ENCODE measurements around the gene GABBR1.

Gene GABBR1

GRCh38 chr6:29627755-29628418 is 5.1 kb downstream of the GABBR1 start (continued):
- TF ChIP-seq ZNF394 (tag by site-specific recombination; IDR thresholded peaks at IDR 0.05; ENCODE audit: borderline replicate concordance) (no peak), WT1 (tag by site-specific recombination; IDR thresholded peaks at IDR 0.05) (0 out of 2 replicates have a peak, but pooled peaks have one; percentile 84), ZNF146 (tag by site-specific recombination; IDR thresholded peaks at IDR 0.05) (no peak), SP2 (tag by site-specific recombination; IDR thresholded peaks at IDR 0.05) (peak; percentile 82), YY1 (tag by site-specific recombination; IDR thresholded peaks at IDR 0.05) (0 out of 2 replicates have a peak, but pooled peaks have one; percentile 17), SCRT1 (tag by site-specific recombination; IDR thresholded peaks at IDR 0.05; ENCODE audit: borderline replicate concordance) (no peak), MEIS1 (CRISPR knock-in tag; IDR thresholded peaks at IDR 0.05; ENCODE audit: borderline replicate concordance) (no peak), ZSCAN16 (tag by site-specific recombination; IDR thresholded peaks at IDR 0.05) (no peak), GLIS1 (tag by site-specific recombination; IDR thresholded peaks at IDR 0.05) (peak; percentile 64; the same call in 1 of the 2 replicates), ZNF366 (tag by site-specific recombination; conservative IDR thresholded peaks at IDR 0.05) (peak; percentile 71; the same call in 1 of the 2 replicates), ZBTB10 (tag by site-specific recombination; IDR thresholded peaks at IDR 0.05) (peak; percentile 59), BCL6B (tag by site-specific recombination; IDR thresholded peaks at IDR 0.05) (no peak), PRDM6 (tag by site-specific recombination; IDR thresholded peaks at IDR 0.05) (no peak), PRDM2 (tag by site-specific recombination; IDR thresholded peaks at IDR 0.05; ENCODE audit: borderline replicate concordance) (no peak), SALL2 (tag by site-specific recombination; IDR thresholded peaks at IDR 0.05; ENCODE audit: borderline replicate concordance) (no peak), ZNF513 (tag by site-specific recombination; IDR thresholded peaks at IDR 0.05) (0 out of 2 replicates have a peak, but pooled peaks have one; percentile 17), ZNF292 (tag by site-specific recombination; IDR thresholded peaks at IDR 0.05; ENCODE audit: borderline replicate concordance, low read depth) (no peak), KLF1 (tag by site-specific recombination; IDR thresholded peaks at IDR 0.05) (peak; percentile 95), ZNF473 (tag by site-specific recombination; IDR thresholded peaks at IDR 0.05) (no peak), ZNF621 (tag by site-specific recombination; IDR thresholded peaks at IDR 0.05) (no peak), ZNF610 (tag by site-specific recombination; IDR thresholded peaks at IDR 0.05; ENCODE audit: borderline replicate concordance) (no peak; the same call in 1 of the 2 replicates), ZXDB (tag by site-specific recombination; IDR thresholded peaks at IDR 0.05) (no peak), KLF8 (tag by site-specific recombination; IDR thresholded peaks at IDR 0.05) (peak; percentile 96), ZNF221 (tag by site-specific recombination; IDR thresholded peaks at IDR 0.05; ENCODE audit: borderline replicate concordance) (no peak), ZNF600 (tag by site-specific recombination; IDR thresholded peaks at IDR 0.05) (no peak), EGR2 (tag by site-specific recombination; IDR thresholded peaks at IDR 0.05; ENCODE audit: low read depth) (peak; percentile 95), SP3 (tag by site-specific recombination; IDR thresholded peaks at IDR 0.05) (peak; percentile 97)

Data from HEK293 (cell line).